ENCODE results near the gene TMEM18.

GRCh38 chr2:677959-678550, 849 bp upstream of the TMEM18 start:
- no peak for TF ChIP-seq CTCF (conservative IDR thresholded peaks at IDR 0.05; ENCODE audit: low read depth in 2 of 2)
- TF ChIP-seq POLR2AphosphoS5 (IDR thresholded peaks at IDR 0.05; ENCODE audit: low read depth): no peak
- TF ChIP-seq EZH2 (IDR thresholded peaks at IDR 0.05; ENCODE audit: low read depth, unreplicated experiment): no peak
- TF ChIP-seq EZH2phosphoT487 (IDR thresholded peaks at IDR 0.05; ENCODE audit: unreplicated experiment): no peak
- no peak for TF ChIP-seq ZNF331 (CRISPR knock-in tag; IDR thresholded peaks at IDR 0.05; ENCODE audit: low read depth)
- TF ChIP-seq REST (IDR thresholded peaks at IDR 0.05; ENCODE audit: unreplicated experiment): no peak
- no peak for TF ChIP-seq STAT1 (IDR thresholded peaks at IDR 0.05; ENCODE audit: unreplicated experiment)
- no peak for TF ChIP-seq ZNF114 (CRISPR knock-in tag; IDR thresholded peaks at IDR 0.05)
- no peak for TF ChIP-seq CREB1 (CRISPR knock-in tag; IDR thresholded peaks at IDR 0.05; ENCODE audit: low read depth)
- no peak for TF ChIP-seq JUNB (IDR thresholded peaks at IDR 0.05; ENCODE audit: unreplicated experiment)
- no peak for TF ChIP-seq ETS1 (IDR thresholded peaks at IDR 0.05)
